ENCODE results near the gene LAMA2.

LAMA2 gene

DNA sequence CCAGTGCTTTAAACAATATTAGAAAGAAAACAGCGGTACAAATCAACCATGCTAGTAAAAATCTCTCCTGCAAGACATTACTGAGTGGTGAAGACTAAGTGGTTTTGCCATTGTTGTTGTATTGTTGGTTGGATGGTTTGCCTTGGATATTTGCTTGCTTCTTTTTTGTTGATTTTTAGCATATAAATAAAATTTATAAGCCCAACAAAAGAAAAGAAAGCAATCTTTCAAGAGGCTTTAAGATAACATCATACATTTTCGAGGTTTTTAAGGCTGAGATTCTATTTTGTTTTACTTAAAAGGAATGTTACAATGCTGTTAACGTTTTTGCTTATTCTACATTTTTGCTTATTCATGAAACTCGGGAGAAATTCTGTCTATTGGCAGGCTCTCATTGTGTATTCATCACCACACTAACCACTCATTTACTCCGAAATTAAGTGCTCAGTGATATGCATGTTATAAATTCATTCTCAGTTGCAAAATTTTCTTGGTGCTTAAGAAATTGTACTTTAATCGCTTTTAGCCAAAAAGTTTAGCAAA, 139.1 kb downstream of the LAMA2 start:
- H2AFZ ChIP-seq (ENCODE audit: low read length): no peak overlapping the region
- no peaks in the 10 kb centered on the region for H3K79me2 ChIP-seq (ENCODE audit: insufficient read depth, low read length)
- H3K4me2 ChIP-seq (ENCODE audit: low read length): no peak overlapping the region
- H4K20me1 ChIP-seq (ENCODE audit: insufficient read depth, low read length): no peaks in the 10 kb centered on the region
- no peak overlapping the region for H3K4me3 ChIP-seq (ENCODE audit: low read depth, low read length, poor library complexity, severe bottlenecking)
- no peaks in the 10 kb centered on the region for H3F3A ChIP-seq (ENCODE audit: insufficient read depth, low read length)
- no peaks in the 10 kb centered on the region for H3K4me1 ChIP-seq (ENCODE audit: insufficient read depth, low read length, severe bottlenecking)
- TF ChIP-seq EZH2 (IDR thresholded peaks at IDR 0.05; ENCODE audit: borderline replicate concordance, low read length) (no peak), CTCF (IDR thresholded peaks at IDR 0.05; ENCODE audit: low read length) (no peak)
- H3K27me3 ChIP-seq (ENCODE audit: insufficient read depth, low read length): no peaks in the 10 kb centered on the region
- no peak overlapping the region for H3K9ac ChIP-seq (ENCODE audit: low read length)
- H3K9me3 ChIP-seq (ENCODE audit: low read length): no peaks in the 10 kb centered on the region
- no peak overlapping the region for H3K27ac ChIP-seq (ENCODE audit: low read depth, low read length, poor library complexity, severe bottlenecking)
- H3K9me2 ChIP-seq (ENCODE audit: low read depth, low read length): no peaks in the 10 kb centered on the region
- no peaks in the 10 kb centered on the region for H3K36me3 ChIP-seq (ENCODE audit: insufficient read depth, low read length)

DNA sequence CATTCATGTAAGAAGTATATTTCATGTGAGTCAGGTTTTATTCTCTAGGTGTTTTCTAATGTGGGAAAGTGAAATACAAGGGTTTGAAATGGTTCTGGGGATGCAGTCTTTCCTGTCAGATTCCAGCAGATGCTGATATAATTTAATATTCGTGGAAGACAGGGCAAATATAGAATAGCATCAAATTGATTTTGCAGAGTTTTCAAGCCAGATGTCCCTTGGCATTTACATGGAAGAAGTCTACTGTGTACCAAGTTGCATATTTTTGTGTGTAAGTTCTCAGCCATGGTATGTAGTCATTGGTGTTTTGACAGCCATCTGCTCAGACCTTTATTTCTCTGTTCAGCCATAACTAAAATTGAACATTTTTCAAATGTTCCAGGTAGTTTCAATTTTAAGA, 143.7 kb downstream of the LAMA2 start:
- H3K4me3 ChIP-seq (ENCODE audit: low read depth, low read length, poor library complexity, severe bottlenecking): no peak overlapping the region
- H3K4me2 ChIP-seq (ENCODE audit: low read length): no peak overlapping the region
- no peak for TF ChIP-seq CTCF (IDR thresholded peaks at IDR 0.05; ENCODE audit: low read length)
- no peak for TF ChIP-seq EZH2 (IDR thresholded peaks at IDR 0.05; ENCODE audit: borderline replicate concordance, low read length)
- H2AFZ ChIP-seq (ENCODE audit: low read length): no peak overlapping the region
- H3K9ac ChIP-seq (ENCODE audit: low read length): no peak overlapping the region
- no peaks in the 10 kb centered on the region for H3K9me3 ChIP-seq (ENCODE audit: low read length)
- no peaks in the 10 kb centered on the region for H3K79me2 ChIP-seq (ENCODE audit: insufficient read depth, low read length)
- no peaks in the 10 kb centered on the region for H3K36me3 ChIP-seq (ENCODE audit: insufficient read depth, low read length)
- no peaks in the 10 kb centered on the region for H4K20me1 ChIP-seq (ENCODE audit: insufficient read depth, low read length)
- H3K27ac ChIP-seq (ENCODE audit: low read depth, low read length, poor library complexity, severe bottlenecking): no peak overlapping the region
- H3K27me3 ChIP-seq (ENCODE audit: insufficient read depth, low read length): no peaks in the 10 kb centered on the region
- H3K4me1 ChIP-seq (ENCODE audit: insufficient read depth, low read length, severe bottlenecking): no peaks in the 10 kb centered on the region
- no peaks in the 10 kb centered on the region for H3F3A ChIP-seq (ENCODE audit: insufficient read depth, low read length)
- H3K9me2 ChIP-seq (ENCODE audit: low read depth, low read length): no peaks in the 10 kb centered on the region

- H3K9me2 ChIP-seq (ENCODE audit: low read depth, low read length): no peaks in the 10 kb centered on the region
- TF ChIP-seq EZH2 (IDR thresholded peaks at IDR 0.05; ENCODE audit: borderline replicate concordance, low read length) (no peak), CTCF (IDR thresholded peaks at IDR 0.05; ENCODE audit: low read length) (no peak)
- H3K4me3 ChIP-seq (ENCODE audit: low read depth, low read length, poor library complexity, severe bottlenecking): no peak overlapping the region
- H3K79me2 ChIP-seq (ENCODE audit: insufficient read depth, low read length): no peaks in the 10 kb centered on the region
- no peaks in the 10 kb centered on the region for H4K20me1 ChIP-seq (ENCODE audit: insufficient read depth, low read length)
- no peak overlapping the region for H3K4me2 ChIP-seq (ENCODE audit: low read length)
- H3K36me3 ChIP-seq (ENCODE audit: insufficient read depth, low read length): no peaks in the 10 kb centered on the region
- no peak overlapping the region for H2AFZ ChIP-seq (ENCODE audit: low read length)
- H3F3A ChIP-seq (ENCODE audit: insufficient read depth, low read length): no peaks in the 10 kb centered on the region
- H3K9ac ChIP-seq (ENCODE audit: low read length): no peak overlapping the region
- no peak overlapping the region for H3K27ac ChIP-seq (ENCODE audit: low read depth, low read length, poor library complexity, severe bottlenecking)
- no peaks in the 10 kb centered on the region for H3K4me1 ChIP-seq (ENCODE audit: insufficient read depth, low read length, severe bottlenecking)
- H3K9me3 ChIP-seq (ENCODE audit: low read length): no peaks in the 10 kb centered on the region
- no peaks in the 10 kb centered on the region for H3K27me3 ChIP-seq (ENCODE audit: insufficient read depth, low read length)
Measured at GRCh38 chr6:129029778-129030177, 146.8 kb downstream of the LAMA2 start.
